PC-3 (cell line): Measurements from ENCODE around the gene DNM3. TPM values are rescaled to one million over a fixed set of nuclear protein-coding genes. Genes with fewer than 3 reads are reported as not detected.

Experiments
- ATAC-seq: fragments of 200-7000 bp; cut with Tn5 transposase; 2 replicates; pipeline ENCODE4 v1.9.1; 2020; ENCODE audit warnings: mild to moderate bottlenecking, moderate library complexity
- BruUV-seq: library from RNA; stranded (reverse); fragments of 400-500 nt; replicated peaks from 2 replicates; lab custom pipeline; 2021; lab: Mats Ljungman, UMichigan
- CTCF ChIA-PET: fragments of 300-600 bp; sonication (Branson Sonifier 250); formaldehyde crosslinking; loops from one replicate; lab custom pipeline; 2022; ENCODE audit warnings: antibody characterized with exemption; lab: Charles Lee
- POLR2A ChIA-PET: fragments of 300-600 bp; sonication (Branson Sonifier 250); formaldehyde crosslinking; loops from one replicate; lab custom pipeline; 2022; ENCODE audit warnings: antibody characterized with exemption; ENCODE audit not compliant: unreplicated experiment; lab: Charles Lee
- DNase-seq: peaks from one replicate; pipeline ENCODE4 v3.0.0-alpha.2; 2015
- H2AFZ ChIP-seq: fragments of 300-600 bp; sonication (generic); 2 replicates; pipeline ENCODE4 v1.6.0; 2016; ENCODE audit warnings: antibody characterized with exemption, low read length
- H3F3A ChIP-seq: fragments of 300-600 bp; sonication (generic); one replicate; pipeline ENCODE4 v1.6.0; 2017; ENCODE audit warnings: antibody characterized with exemption, low read length, control low read depth, mild to moderate bottlenecking; ENCODE audit not compliant: unreplicated experiment
- H3K27ac ChIP-seq: fragments of 300-600 bp; sonication (generic); 2 replicates; pipeline ENCODE4 v1.5.1; 2016; ENCODE audit warnings: mild to moderate bottlenecking, low read length
- H3K27me3 ChIP-seq: fragments of 300-600 bp; sonication (generic); 2 replicates; pipeline ENCODE4 v1.6.1; 2016; ENCODE audit warnings: low read length, mixed read lengths
- H3K36me3 ChIP-seq: fragments of 300-600 bp; sonication (generic); 2 replicates; pipeline ENCODE4 v1.6.1; 2016; ENCODE audit warnings: low read depth, mixed run types, low read length, mixed read lengths
- H3K4me1 ChIP-seq: fragments of 300-600 bp; sonication (generic); 2 replicates; pipeline ENCODE4 v1.5.1; 2016; ENCODE audit warnings: low read length; ENCODE audit not compliant: insufficient read depth
- H3K4me2 ChIP-seq: fragments of 300-600 bp; sonication (generic); 2 replicates; pipeline ENCODE4 v1.6.0; 2016; ENCODE audit warnings: low read length
- H3K4me3 ChIP-seq: fragments of 300-600 bp; sonication (generic); 2 replicates; pipeline ENCODE4 v1.5.1; 2016; ENCODE audit warnings: mild to moderate bottlenecking, low read length, mixed read lengths
- H3K79me2 ChIP-seq: fragments of 300-600 bp; sonication (generic); 2 replicates; pipeline ENCODE4 v1.6.1; 2017; ENCODE audit warnings: low read length, mixed read lengths
- H3K9ac ChIP-seq: fragments of 300-600 bp; sonication (generic); 2 replicates; pipeline ENCODE4 v1.6.0; 2016; ENCODE audit warnings: mild to moderate bottlenecking, low read length
- H3K9me2 ChIP-seq: fragments of 300-600 bp; sonication (generic); replicated peaks from 2 replicates; pipeline ENCODE4 v1.6.1; 2016; ENCODE audit warnings: mixed run types, low read length, mixed read lengths
- H3K9me3 ChIP-seq: fragments of 300-600 bp; sonication (generic); 2 replicates; pipeline ENCODE4 v1.6.1; 2016; ENCODE audit warnings: low read length, mixed read lengths
- H4K20me1 ChIP-seq: fragments of 300-600 bp; sonication (generic); 2 replicates; pipeline ENCODE4 v1.6.1; 2016; ENCODE audit warnings: low read length, mixed read lengths
- CTCF ChIP-seq: fragments of 300-600 bp; sonication (generic); conservative IDR thresholded peaks from 2 replicates; pipeline ENCODE4 v1.5.1; 2017; ENCODE audit warnings: antibody characterized with exemption, low read depth, mild to moderate bottlenecking, low read length
- EZH2 ChIP-seq: fragments of 300-600 bp; sonication (generic); IDR thresholded peaks from one replicate; pipeline ENCODE4 v1.6.1; 2017; ENCODE audit warnings: antibody characterized with exemption, mild to moderate bottlenecking, low read length; ENCODE audit not compliant: unreplicated experiment
- EZH2phosphoT487 ChIP-seq: fragments of 300-600 bp; sonication (generic); IDR thresholded peaks from 2 replicates; pipeline ENCODE4 v1.6.1; 2018; ENCODE audit warnings: mild to moderate bottlenecking, antibody characterized with exemption, low read length, borderline replicate concordance
- intact Hi-C: fragments of 100-400 bp; cut with micrococcal nuclease; formaldehyde crosslinking; loops from 2 replicates; pipeline ENCODE4 v1.9.0; 2023
- total RNA-seq: library from RNA; depleted of rRNA; stranded (reverse); fragments of >200 nt; gene quantifications from 2 replicates; pipeline ENCODE4 v1.2.3, GENCODE V29; 2014

The DNM3 gene
- total RNA-seq, 1 experiment from 2014 or later: 0.98 TPM

GRCh38 chr1:171828794-171829193 lies 12.5 kb upstream of the DNM3 start:
- no TSS peak for BruUV-seq
- H2AFZ ChIP-seq: no peak overlapping the region
- H3K9me2 ChIP-seq: no peaks in the 10 kb centered on the region
- ATAC-seq (no peak), DNase-seq (no peak)
- no peaks in the 10 kb centered on the region for H4K20me1 ChIP-seq
- intact Hi-C loops: no loop called here
- H3K27ac ChIP-seq: no peak overlapping the region
- TF ChIP-seq EZH2phosphoT487: no peak
- no peak for TF ChIP-seq CTCF
- no peak for TF ChIP-seq EZH2
- POLR2A ChIA-PET: no interaction called here
- no peaks in the 10 kb centered on the region for H3K36me3 ChIP-seq
- H3K9ac ChIP-seq: no peak overlapping the region
- H3F3A ChIP-seq: no peaks in the 10 kb centered on the region
- no peaks in the 10 kb centered on the region for H3K4me1 ChIP-seq
- H3K4me3 ChIP-seq: no peak overlapping the region
- H3K27me3 ChIP-seq: peaks cover 17% of the 10 kb centered on the region
- no peak overlapping the region for H3K4me2 ChIP-seq
- CTCF ChIA-PET: no interaction called here
- H3K9me3 ChIP-seq: peaks cover 12% of the 10 kb centered on the region; the same call in 1 of the 2 replicates
- no peaks in the 10 kb centered on the region for H3K79me2 ChIP-seq

- POLR2A ChIA-PET: no interaction called here
- H2AFZ ChIP-seq: no peak overlapping the region
- H3K27me3 ChIP-seq: peaks cover 48% of the 10 kb centered on the region
- intact Hi-C loops: no loop called here
- H3K27ac ChIP-seq: no peak overlapping the region
- CTCF ChIA-PET: no interaction called here
- H3K4me2 ChIP-seq: no peak overlapping the region
- no peaks in the 10 kb centered on the region for H3K36me3 ChIP-seq
- no peaks in the 10 kb centered on the region for H3K9me3 ChIP-seq
- no peak for DNase-seq
- no peaks in the 10 kb centered on the region for H4K20me1 ChIP-seq
- TF ChIP-seq EZH2phosphoT487 (no peak), EZH2 (no peak), CTCF (no peak)
- no peaks in the 10 kb centered on the region for H3F3A ChIP-seq
- no peaks in the 10 kb centered on the region; the same call in 1 of the 2 replicates for H3K9me2 ChIP-seq
- H3K4me1 ChIP-seq: no peaks in the 10 kb centered on the region
- no TSS peak for BruUV-seq
- ATAC-seq: no peak
- no peak overlapping the region for H3K4me3 ChIP-seq
- no peak overlapping the region for H3K9ac ChIP-seq
- no peaks in the 10 kb centered on the region for H3K79me2 ChIP-seq
Observed at GRCh38 chr1:171833091-171833825, 8.0 kb upstream of the DNM3 start.

- Histone ChIP-seq H3K4me2 (no peak overlapping the region), H3F3A (no peaks in the 10 kb centered on the region), H3K79me2 (no peaks in the 10 kb centered on the region), H3K9ac (no peak overlapping the region), H3K9me3 (no peaks in the 10 kb centered on the region), H2AFZ (no peak overlapping the region), H3K27me3 (peaks cover 62% of the 10 kb centered on the region), H3K27ac (no peak overlapping the region), H3K9me2 (no peaks in the 10 kb centered on the region; the same call in 1 of the 2 replicates), H3K4me1 (no peaks in the 10 kb centered on the region), H3K36me3 (no peaks in the 10 kb centered on the region), H3K4me3 (no peak overlapping the region), H4K20me1 (no peaks in the 10 kb centered on the region)
- POLR2A ChIA-PET: no interaction called here
- intact Hi-C loops: no loop called here
- no peak for ATAC-seq
- CTCF ChIA-PET: interaction anchor here (0.6 kb wide), 1 partner anchor 583 kb away, joined by 3 read pairs; no protein-coding TSS in a partner anchor
- no TSS peak for BruUV-seq
- no peak for TF ChIP-seq EZH2
- no peak for TF ChIP-seq CTCF
- DNase-seq: no peak
Observed at GRCh38 chr1:171834821-171835220, 6.5 kb upstream of the DNM3 start.
